ENCODE measurements around the gene SYT6.

SYT6 gene

GRCh38 chr1:114117654-114118053, 36.0 kb downstream of the SYT6 start:
- DNase-seq (ENCODE audit: low read depth in 2 of 2) = no peak

- DNase-seq (ENCODE audit: low read depth in 2 of 2) = no peak
Observed at GRCh38 chr1:114116086-114116485, 37.6 kb downstream of the SYT6 start.

- DNase-seq (ENCODE audit: low read depth in 2 of 2) = no peak
Observed at GRCh38 chr1:114114185-114115094, 39.2 kb downstream of the SYT6 start.

DNA sequence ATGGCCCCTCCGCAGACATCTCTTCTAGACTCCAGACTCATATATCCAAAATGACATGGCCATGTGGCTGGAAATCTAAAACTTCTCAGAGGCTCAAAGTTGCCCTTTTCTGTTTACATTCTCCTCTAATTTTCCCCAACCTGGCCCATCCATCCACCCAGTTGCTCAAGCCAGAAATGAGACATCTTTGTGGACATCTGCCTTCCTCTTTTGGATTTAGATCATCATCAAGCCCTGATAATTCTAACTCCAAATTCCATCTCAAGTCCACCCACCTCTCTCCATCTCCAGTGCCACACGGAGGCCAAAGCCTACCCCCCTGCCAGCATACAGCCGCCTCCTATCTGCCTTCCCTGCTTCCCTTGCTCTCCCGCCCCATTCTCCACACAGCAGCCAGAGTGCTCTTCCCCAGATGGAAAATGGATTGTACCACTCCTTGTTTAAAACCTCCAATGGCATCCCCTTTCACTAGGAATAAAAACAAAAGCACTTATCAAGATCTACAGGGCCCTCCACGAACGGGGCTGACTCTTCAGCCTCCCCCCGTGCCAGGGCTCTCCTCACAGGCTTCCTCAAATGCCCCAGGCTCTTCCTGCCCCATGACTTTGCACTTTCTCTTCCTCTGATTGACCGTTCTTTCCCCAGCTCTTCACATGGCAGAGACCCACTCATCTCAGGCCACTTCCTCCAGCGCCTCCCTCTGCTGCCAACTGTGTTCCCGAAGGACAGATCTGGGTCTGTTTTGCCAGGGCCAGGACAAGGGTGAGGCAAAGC, 40.1 kb downstream of the SYT6 start:
- no peak for DNase-seq (ENCODE audit: low read depth in 2 of 2)

DNA sequence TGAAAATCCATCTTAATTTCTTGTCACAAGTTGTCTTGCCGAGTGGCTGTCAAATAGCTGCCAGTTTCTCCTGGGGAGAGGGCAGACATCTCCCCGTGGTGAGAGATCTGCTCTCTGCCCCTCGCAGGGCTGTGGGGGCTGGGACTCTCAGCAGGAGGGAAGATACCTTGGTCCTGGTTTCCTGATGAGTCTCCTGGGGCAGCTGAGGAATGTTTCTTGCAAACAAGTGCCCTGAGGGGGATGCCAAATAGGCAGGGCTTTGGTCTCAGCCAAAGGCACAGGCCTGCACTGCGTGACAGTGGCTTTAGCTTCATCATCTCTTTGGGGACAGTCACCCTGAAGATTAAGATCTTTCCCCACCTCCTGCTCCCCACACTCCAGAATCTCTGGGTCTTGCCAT, 40.9 kb downstream of the SYT6 start:
- DNase-seq (ENCODE audit: low read depth in 2 of 2) = no peak

GRCh38 chr1:114111731-114112641, 41.7 kb downstream of the SYT6 start:
- DNase-seq (ENCODE audit: low read depth in 2 of 2) = no peak

DNA sequence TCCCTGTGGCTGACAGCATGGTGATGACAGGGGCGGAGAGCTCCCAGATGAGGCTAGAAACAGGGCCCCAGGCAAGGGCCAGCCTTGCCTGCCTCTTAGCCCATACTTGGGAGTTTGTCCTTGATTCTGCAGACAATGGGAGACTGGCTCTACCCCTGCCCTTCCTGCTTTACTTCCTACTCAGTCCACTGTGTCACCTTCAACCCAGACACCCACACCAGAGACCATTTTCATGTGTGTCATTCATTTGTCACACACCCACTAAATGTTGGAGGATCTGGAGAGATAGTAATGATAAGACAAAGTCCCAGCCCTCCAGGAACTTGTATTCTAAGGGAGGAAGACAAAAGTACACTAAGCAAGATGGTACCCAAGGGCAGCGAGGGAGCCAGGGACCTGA, 43.7 kb downstream of the SYT6 start:
- DNase-seq (ENCODE audit: low read depth in 2 of 2) = no peak

DNA sequence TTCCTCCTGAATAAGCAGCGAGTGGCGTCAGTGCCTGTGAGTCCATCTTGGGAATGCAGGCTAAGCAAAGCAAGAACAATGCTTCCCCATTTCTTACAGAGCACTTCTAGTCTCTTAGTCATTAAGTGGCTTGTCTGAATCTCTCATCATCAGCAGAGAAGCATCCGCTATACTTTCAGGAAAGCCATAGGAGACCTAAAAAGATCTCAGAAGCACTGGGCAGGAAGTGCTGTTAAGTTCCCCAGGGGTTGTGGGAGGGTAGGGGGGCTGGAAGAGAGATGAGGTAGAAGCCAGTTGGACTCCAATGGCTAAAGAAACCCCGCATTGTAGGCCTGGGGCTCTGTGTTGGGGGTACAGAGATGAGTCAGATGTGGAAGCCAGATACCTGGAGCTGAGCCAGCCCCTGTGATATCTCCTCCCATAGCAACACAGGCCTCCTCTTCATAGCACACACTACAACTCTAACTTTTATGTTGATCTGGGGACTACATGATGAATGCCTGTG, 44.9 kb downstream of the SYT6 start:
- no peak for DNase-seq (ENCODE audit: low read depth in 2 of 2)

DNA sequence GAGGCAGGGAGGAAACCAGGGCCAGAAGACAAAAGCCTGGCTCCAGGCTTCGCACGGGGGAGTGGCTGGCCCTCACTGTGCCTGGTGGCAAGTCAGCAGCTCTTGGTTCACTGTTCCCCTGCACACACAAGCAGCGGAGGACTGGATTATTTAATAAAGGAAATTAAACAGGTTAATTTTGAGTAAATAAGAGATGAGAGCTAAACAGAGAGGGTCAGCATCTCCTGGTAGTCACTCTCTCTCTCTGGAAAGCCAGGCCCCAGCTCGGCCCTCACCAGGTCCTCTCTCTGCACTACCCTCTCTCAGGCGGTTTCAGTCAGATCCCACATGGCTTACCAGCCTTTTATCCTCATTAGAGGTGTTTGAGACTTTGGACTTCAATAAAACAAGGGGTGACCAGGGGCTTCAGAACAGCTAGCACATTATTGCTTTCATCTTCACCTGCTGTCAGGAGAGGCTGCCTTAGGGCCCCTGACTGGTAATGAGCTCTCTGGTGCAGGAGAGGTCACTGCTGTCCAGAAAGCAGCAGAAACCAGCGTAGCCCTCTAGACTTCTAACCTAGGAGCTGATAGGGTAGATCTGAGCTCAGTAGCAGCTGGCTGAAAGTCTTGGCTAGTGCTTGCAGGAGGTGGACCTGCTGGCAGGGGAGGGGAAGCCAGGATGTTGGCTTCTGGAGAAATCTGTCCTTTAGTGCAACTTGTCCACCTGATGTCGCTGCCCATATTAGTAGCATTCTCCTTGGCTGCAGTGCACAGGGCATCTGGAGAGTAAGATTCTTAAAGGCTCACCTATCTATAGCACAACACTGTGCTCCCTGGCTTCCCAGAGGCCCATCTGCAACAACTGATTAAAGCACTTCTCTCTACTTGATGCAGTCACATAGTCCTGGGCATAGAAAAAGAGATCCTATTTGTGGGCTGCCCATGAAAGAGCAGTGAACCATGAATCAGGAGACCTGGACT, 45.9 kb downstream of the SYT6 start:
- no peak for DNase-seq (ENCODE audit: low read depth in 2 of 2)

DNA sequence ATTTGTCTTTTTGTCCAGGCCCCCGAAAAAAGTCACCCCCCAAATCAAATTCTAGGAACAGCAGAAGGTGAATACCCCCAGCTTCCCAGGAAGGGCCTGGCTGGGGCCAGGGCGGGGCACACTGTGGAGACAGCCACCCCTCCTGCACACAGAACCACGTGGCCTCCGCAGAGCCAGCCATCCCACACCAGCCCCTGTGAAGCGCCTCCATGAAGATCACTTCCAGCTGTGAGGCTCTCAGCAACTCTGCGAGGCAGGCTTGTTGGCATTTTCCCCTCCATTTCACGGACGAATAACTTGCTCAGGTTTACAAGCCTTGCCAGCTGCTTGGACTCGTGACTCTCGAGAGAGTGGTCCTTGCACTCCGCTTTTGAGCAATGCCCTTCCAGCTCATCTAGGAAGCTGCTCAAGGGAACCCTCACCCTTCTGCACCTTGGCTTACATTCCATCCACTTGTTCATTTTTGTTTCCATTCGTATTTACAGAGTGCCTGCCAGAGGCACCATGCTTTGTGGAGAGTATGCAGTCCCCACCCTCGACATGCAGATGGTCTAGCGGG, 48.2 kb downstream of the SYT6 start:
- DNase-seq (ENCODE audit: low read depth in 2 of 2) = no peak

- no peak for DNase-seq (ENCODE audit: low read depth in 2 of 2)
Observed at GRCh38 chr1:114104949-114105348, 48.7 kb downstream of the SYT6 start.

DNA sequence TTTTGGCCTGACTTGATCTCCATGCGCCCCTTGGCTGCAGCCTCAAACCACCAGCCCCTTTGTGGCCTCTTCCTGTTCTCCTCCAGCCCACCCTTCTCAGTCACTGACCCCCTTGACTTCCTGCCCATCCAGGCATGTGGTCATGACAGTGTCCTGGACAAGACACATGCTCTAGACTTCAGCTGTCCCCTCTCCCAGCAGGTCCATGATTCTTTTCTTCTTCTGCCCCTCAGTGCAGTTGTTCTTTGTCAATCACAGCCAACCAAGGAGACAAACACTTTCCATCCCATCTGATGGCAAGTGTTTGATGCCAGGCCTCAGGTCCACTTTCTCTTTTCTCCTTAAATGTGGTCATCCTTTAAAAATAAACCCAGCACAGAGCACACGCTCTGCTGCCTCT, 49.7 kb downstream of the SYT6 start:
- no peak for DNase-seq (ENCODE audit: low read depth in 2 of 2)

- no peak for DNase-seq (ENCODE audit: low read depth in 2 of 2)
Observed at GRCh38 chr1:114102136-114102535, 51.5 kb downstream of the SYT6 start.

DNA sequence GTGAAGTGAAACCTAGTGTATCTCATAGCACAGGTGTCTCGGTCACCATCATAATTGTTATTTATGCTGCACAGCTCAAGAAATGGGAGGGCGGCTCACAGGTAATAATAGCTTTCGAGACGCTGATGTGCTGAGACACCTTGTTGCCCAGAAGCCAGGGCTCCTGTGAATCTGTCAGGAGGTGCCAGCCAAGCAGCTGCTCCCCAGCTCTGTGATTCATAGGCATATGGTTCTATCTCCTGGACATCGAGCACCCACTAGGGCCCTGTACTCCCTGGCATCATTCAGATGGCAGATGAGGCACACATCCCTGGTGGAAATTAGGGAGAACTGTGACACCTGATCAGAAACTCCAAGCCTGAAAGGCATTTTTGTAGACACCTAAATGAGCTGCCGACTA, 53.5 kb downstream of the SYT6 start:
- DNase-seq (ENCODE audit: low read depth in 2 of 2) = no peak

GRCh38 chr1:114099268-114099667, 54.4 kb downstream of the SYT6 start:
- no peak for DNase-seq (ENCODE audit: low read depth in 2 of 2)

DNA sequence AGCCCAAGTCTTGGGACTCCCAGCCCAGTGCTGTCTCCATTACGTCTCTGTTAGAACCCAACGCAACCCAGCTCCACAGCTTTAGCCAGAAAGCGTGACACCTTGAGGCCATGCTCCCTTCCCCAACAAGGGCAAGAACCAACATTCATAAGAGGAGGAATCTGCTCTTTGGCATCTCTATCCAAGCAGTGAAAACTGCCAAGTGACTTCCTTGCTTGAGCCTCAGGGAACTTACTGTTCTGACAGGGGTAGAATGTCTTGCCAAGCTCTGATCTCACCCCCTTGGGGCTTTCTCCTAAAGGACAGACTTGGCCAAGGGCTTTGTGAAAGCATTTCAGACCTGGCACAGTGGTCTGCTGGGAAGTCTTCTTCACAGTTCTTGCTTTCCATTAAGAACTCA, 56.6 kb downstream of the SYT6 start:
- no peak for DNase-seq (ENCODE audit: low read depth in 2 of 2)

DNA sequence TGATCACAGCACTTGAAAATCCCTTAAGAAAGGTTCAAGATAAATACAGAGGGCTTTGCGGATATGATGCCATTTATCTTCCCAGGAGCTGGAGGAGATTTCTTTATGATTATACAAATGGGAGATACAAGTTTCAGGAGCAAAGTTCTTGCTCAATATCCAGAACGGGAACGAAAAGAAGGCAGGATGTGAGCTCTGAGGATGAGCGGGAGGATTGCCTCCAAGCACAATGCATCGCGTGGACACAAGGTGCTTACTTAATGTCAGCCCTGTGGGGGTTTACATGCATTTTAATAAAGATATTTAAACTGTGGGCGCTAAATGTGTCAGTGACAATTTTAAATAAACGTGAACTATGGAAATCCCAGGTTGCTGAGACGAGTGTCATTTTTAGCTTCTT, 59.0 kb downstream of the SYT6 start:
- no peak for DNase-seq (ENCODE audit: low read depth in 2 of 2)

GRCh38 chr1:114094363-114094634, 59.4 kb downstream of the SYT6 start:
- DNase-seq (ENCODE audit: low read depth in 2 of 2) = no peak

DNA sequence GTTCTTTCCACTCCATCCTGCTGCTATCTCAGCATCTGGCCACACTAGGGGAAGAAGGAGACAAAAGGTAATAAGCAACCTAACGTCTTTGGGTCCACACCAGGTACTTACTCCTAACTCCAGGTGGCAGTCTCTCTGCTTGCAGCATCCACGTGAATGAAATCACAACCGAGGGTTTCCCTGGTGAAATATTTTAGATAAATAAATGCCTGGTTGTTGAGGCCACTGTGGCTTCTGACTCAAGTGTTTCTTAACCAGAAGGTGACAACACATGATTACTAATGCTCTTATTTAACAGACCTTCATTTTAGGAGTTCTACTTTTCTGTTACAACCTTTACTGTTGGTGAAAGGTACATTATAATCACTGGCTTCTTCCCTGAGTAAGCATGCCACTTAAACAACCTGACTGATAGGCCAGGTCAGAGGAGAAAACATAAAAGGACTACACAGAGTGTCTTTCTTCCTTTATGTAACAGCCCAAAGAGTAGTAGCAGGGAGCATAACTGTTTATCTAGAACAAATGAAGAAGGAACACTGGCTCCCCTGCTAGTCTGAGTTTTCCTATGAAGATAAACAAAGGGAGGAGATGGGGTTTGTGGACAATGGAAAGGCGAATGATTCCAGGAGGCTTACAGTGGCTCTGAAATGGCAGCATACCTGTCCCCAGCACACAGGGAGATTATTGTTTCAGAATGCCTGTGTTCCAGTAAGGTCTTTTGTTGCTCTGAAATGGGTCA, 59.9 kb downstream of the SYT6 start:
- DNase-seq (ENCODE audit: low read depth in 2 of 2) = no peak
